ENCODE data around the gene FGFR4. TPM values are rescaled to one million over a fixed set of nuclear protein-coding genes. Genes with fewer than 3 reads are reported as not detected.
A peak's percentile ranks its signal among the peaks of the same experiment; 100 is the strongest.

Gene FGFR4
- total and polyA plus RNA-seq, 2 donors (not counting 1 experiment from before 2014, with no cell fraction given): 12.6 to 28.4 TPM

GRCh38 chr5:177093803-177094202, 7.1 kb downstream of the FGFR4 start:
- H3K27me3 ChIP-seq (ENCODE audit: control insufficient read depth, insufficient read depth, low read length): peaks cover 2% of the 10 kb centered on the region
- H3K4me2 ChIP-seq (ENCODE audit: extremely low read depth, insufficient read depth, low read length): no peak overlapping the region
- H3K27ac ChIP-seq (ENCODE audit: insufficient read depth, low read length): peak overlapping the region; percentile 54
- H3K9ac ChIP-seq (ENCODE audit: insufficient read depth, low read length): no peak overlapping the region
- no peaks in the 10 kb centered on the region for H3K9me3 ChIP-seq (ENCODE audit: control insufficient read depth, insufficient read depth, low read depth, low read length)
- no peak overlapping the region for H2AFZ ChIP-seq (ENCODE audit: low read length)
- peaks cover 29% of the 10 kb centered on the region for H3K4me1 ChIP-seq (ENCODE audit: control insufficient read depth, extremely low read depth, insufficient read depth, low read length)
- no peaks in the 10 kb centered on the region for H3K79me2 ChIP-seq (ENCODE audit: control insufficient read depth, insufficient read depth, low read length)
- peaks cover 9% of the 10 kb centered on the region for H3K36me3 ChIP-seq (ENCODE audit: control insufficient read depth, insufficient read depth, low read length)
- TF ChIP-seq, protein P1, sequence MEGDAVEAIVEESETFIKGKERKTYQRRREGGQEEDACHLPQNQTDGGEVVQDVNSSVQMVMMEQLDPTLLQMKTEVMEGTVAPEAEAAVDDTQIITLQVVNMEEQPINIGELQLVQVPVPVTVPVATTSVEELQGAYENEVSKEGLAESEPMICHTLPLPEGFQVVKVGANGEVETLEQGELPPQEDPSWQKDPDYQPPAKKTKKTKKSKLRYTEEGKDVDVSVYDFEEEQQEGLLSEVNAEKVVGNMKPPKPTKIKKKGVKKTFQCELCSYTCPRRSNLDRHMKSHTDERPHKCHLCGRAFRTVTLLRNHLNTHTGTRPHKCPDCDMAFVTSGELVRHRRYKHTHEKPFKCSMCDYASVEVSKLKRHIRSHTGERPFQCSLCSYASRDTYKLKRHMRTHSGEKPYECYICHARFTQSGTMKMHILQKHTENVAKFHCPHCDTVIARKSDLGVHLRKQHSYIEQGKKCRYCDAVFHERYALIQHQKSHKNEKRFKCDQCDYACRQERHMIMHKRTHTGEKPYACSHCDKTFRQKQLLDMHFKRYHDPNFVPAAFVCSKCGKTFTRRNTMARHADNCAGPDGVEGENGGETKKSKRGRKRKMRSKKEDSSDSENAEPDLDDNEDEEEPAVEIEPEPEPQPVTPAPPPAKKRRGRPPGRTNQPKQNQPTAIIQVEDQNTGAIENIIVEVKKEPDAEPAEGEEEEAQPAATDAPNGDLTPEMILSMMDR (conservative IDR thresholded peaks at IDR 0.05 in 1 of 2, IDR thresholded peaks at IDR 0.05 in 1 of 2; ENCODE audit: low read depth in 1 of 2, low read length in 2 of 2): no peak
- TF ChIP-seq EZH2 (IDR thresholded peaks at IDR 0.05; ENCODE audit: low read length, missing control alignments): no peak
- no peak overlapping the region for H3K4me3 ChIP-seq (replicated peaks in 1 of 4; ENCODE audit: control extremely low read depth in 1 of 4, insufficient read depth in 1 of 4, low read depth in 3 of 4, low read length in 4 of 4)
- no peak for DNase-seq (ENCODE audit: low read depth in 2 of 2)
- no peaks in the 10 kb centered on the region for H4K20me1 ChIP-seq (ENCODE audit: control insufficient read depth, extremely low read depth, insufficient read depth, low read length)

- no peak overlapping the region for H3K4me2 ChIP-seq (ENCODE audit: extremely low read depth, insufficient read depth, low read length)
- H3K27ac ChIP-seq (ENCODE audit: insufficient read depth, low read length): peak overlapping the region; percentile 57
- no peak overlapping the region for H2AFZ ChIP-seq (ENCODE audit: low read length)
Observed at GRCh38 chr5:177094224-177095087, 7.7 kb downstream of the FGFR4 start.

DNA sequence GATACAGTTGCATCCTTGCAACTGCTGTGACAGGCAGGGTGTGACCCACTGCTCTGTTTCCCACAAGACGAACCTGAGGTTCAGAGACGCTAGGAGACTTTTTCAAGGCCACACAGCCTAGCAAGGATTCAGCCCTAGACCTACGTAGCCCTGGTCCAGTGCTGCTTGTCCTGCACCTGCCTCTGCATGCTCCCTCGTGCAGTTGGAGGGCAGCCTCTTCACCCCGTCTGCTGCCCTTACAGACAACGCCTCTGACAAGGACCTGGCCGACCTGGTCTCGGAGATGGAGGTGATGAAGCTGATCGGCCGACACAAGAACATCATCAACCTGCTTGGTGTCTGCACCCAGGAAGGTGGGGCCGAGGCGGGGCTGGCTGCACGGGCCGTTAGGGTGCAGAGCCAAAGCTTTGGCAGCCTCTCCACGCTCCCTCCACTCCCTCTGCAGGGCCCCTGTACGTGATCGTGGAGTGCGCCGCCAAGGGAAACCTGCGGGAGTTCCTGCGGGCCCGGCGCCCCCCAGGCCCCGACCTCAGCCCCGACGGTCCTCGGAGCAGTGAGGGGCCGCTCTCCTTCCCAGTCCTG, 8.5 kb downstream of the FGFR4 start:
- TF ChIP-seq EZH2 (IDR thresholded peaks at IDR 0.05; ENCODE audit: low read length, missing control alignments): no peak
- TF ChIP-seq, protein P1 (conservative IDR thresholded peaks at IDR 0.05 in 1 of 2, IDR thresholded peaks at IDR 0.05 in 1 of 2; ENCODE audit: low read depth in 1 of 2, low read length in 2 of 2): no peak

More at GRCh38 chr5:177094224-177095087, 7.7 kb downstream of the FGFR4 start:
- H3K27me3 ChIP-seq (ENCODE audit: control insufficient read depth, insufficient read depth, low read length): peaks cover 2% of the 10 kb centered on the region
- peak in 1 of 2 donors; percentile 98 for DNase-seq (ENCODE audit: low read depth in 2 of 2)
- no peaks in the 10 kb centered on the region for H3K79me2 ChIP-seq (ENCODE audit: control insufficient read depth, insufficient read depth, low read length)
- peak overlapping the region; percentile 11 for H3K9ac ChIP-seq (ENCODE audit: insufficient read depth, low read length)
- H3K9me3 ChIP-seq (ENCODE audit: control insufficient read depth, insufficient read depth, low read depth, low read length): no peaks in the 10 kb centered on the region
- no peak for TF ChIP-seq EZH2 (IDR thresholded peaks at IDR 0.05; ENCODE audit: low read length, missing control alignments)
- TF ChIP-seq, protein P1 (conservative IDR thresholded peaks at IDR 0.05 in 1 of 2, IDR thresholded peaks at IDR 0.05 in 1 of 2; ENCODE audit: low read depth in 1 of 2, low read length in 2 of 2): no peak
- no peak overlapping the region for H3K4me3 ChIP-seq (replicated peaks in 1 of 4; ENCODE audit: control extremely low read depth in 1 of 4, insufficient read depth in 1 of 4, low read depth in 3 of 4, low read length in 4 of 4)
- peaks cover 9% of the 10 kb centered on the region for H3K36me3 ChIP-seq (ENCODE audit: control insufficient read depth, insufficient read depth, low read length)
- peaks cover 26% of the 10 kb centered on the region for H3K4me1 ChIP-seq (ENCODE audit: control insufficient read depth, extremely low read depth, insufficient read depth, low read length)
- H4K20me1 ChIP-seq (ENCODE audit: control insufficient read depth, extremely low read depth, insufficient read depth, low read length): no peaks in the 10 kb centered on the region

More for the DNA sequence above, 8.5 kb downstream of the FGFR4 start:
- Histone ChIP-seq H3K4me3 (replicated peaks in 1 of 4; ENCODE audit: control extremely low read depth in 1 of 4, insufficient read depth in 1 of 4, low read depth in 3 of 4, low read length in 4 of 4) (no peak overlapping the region), H3K27ac (ENCODE audit: insufficient read depth, low read length) (peak overlapping the region; percentile 57), H2AFZ (ENCODE audit: low read length) (no peak overlapping the region), H3K9ac (ENCODE audit: insufficient read depth, low read length) (no peak overlapping the region), H3K36me3 (ENCODE audit: control insufficient read depth, insufficient read depth, low read length) (peaks cover 9% of the 10 kb centered on the region), H3K79me2 (ENCODE audit: control insufficient read depth, insufficient read depth, low read length) (no peaks in the 10 kb centered on the region), H4K20me1 (ENCODE audit: control insufficient read depth, extremely low read depth, insufficient read depth, low read length) (no peaks in the 10 kb centered on the region), H3K4me1 (ENCODE audit: control insufficient read depth, extremely low read depth, insufficient read depth, low read length) (peaks cover 23% of the 10 kb centered on the region), H3K4me2 (ENCODE audit: extremely low read depth, insufficient read depth, low read length) (no peak overlapping the region), H3K27me3 (ENCODE audit: control insufficient read depth, insufficient read depth, low read length) (peaks cover 2% of the 10 kb centered on the region), H3K9me3 (ENCODE audit: control insufficient read depth, insufficient read depth, low read depth, low read length) (no peaks in the 10 kb centered on the region)
- DNase-seq (ENCODE audit: low read depth in 2 of 2): no peak

Data from fibroblast of lung (primary cell).